ENCODE data around the gene ERBB4. TPM values are rescaled to one million over a fixed set of nuclear protein-coding genes. Genes with fewer than 3 reads are reported as not detected.

The ERBB4 gene
- total RNA-seq, 1 experiment from 2014 or later: 2.9 TPM

- BruUV-seq (replicated peaks): no TSS peak
- CTCF ChIA-PET: no interaction called here
Measured at GRCh38 chr2:212117926-212118325, 420.7 kb downstream of the ERBB4 start.

GRCh38 chr2:212114489-212114888 lies 424.1 kb downstream of the ERBB4 start:
- H3K27ac Mint-ChIP-seq (ENCODE audit: unreplicated experiment): no peak overlapping the region
- TF ChIP-seq, protein P1, sequence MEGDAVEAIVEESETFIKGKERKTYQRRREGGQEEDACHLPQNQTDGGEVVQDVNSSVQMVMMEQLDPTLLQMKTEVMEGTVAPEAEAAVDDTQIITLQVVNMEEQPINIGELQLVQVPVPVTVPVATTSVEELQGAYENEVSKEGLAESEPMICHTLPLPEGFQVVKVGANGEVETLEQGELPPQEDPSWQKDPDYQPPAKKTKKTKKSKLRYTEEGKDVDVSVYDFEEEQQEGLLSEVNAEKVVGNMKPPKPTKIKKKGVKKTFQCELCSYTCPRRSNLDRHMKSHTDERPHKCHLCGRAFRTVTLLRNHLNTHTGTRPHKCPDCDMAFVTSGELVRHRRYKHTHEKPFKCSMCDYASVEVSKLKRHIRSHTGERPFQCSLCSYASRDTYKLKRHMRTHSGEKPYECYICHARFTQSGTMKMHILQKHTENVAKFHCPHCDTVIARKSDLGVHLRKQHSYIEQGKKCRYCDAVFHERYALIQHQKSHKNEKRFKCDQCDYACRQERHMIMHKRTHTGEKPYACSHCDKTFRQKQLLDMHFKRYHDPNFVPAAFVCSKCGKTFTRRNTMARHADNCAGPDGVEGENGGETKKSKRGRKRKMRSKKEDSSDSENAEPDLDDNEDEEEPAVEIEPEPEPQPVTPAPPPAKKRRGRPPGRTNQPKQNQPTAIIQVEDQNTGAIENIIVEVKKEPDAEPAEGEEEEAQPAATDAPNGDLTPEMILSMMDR (IDR thresholded peaks at IDR 0.05; ENCODE audit: unreplicated experiment): no peak
- DNase-seq: no peak
- no peaks in the 10 kb centered on the region for H3K4me1 Mint-ChIP-seq (ENCODE audit: low read depth, unreplicated experiment)
- no peaks in the 10 kb centered on the region for H3K9me3 Mint-ChIP-seq (ENCODE audit: low read depth, unreplicated experiment)
- no peak overlapping the region for H3K4me3 Mint-ChIP-seq (ENCODE audit: low read depth, unreplicated experiment)
- no peaks in the 10 kb centered on the region for H3K27me3 Mint-ChIP-seq (ENCODE audit: unreplicated experiment)
- CTCF ChIA-PET: no interaction called here
- BruUV-seq (replicated peaks): no TSS peak
- intact Hi-C loops (cut with micrococcal nuclease; ENCODE audit: unreplicated experiment): no loop called here
- no peaks in the 10 kb centered on the region for H3K36me3 Mint-ChIP-seq (ENCODE audit: insufficient read depth, unreplicated experiment)

More at GRCh38 chr2:212117926-212118325, 420.7 kb downstream of the ERBB4 start:
- H3K4me1 Mint-ChIP-seq (ENCODE audit: low read depth, unreplicated experiment): no peaks in the 10 kb centered on the region
- H3K36me3 Mint-ChIP-seq (ENCODE audit: insufficient read depth, unreplicated experiment): no peaks in the 10 kb centered on the region
- no peak overlapping the region for H3K27ac Mint-ChIP-seq (ENCODE audit: unreplicated experiment)
- no peaks in the 10 kb centered on the region for H3K27me3 Mint-ChIP-seq (ENCODE audit: unreplicated experiment)
- H3K9me3 Mint-ChIP-seq (ENCODE audit: low read depth, unreplicated experiment): no peaks in the 10 kb centered on the region
- intact Hi-C loops (cut with micrococcal nuclease; ENCODE audit: unreplicated experiment): no loop called here
- DNase-seq: no peak
- TF ChIP-seq, protein P1 (IDR thresholded peaks at IDR 0.05; ENCODE audit: unreplicated experiment): no peak
- H3K4me3 Mint-ChIP-seq (ENCODE audit: low read depth, unreplicated experiment): no peak overlapping the region

GRCh38 chr2:212112401-212112800 lies 426.2 kb downstream of the ERBB4 start:
- TF ChIP-seq, protein P1 (IDR thresholded peaks at IDR 0.05; ENCODE audit: unreplicated experiment): no peak
- Mint-ChIP-seq H3K4me1 (ENCODE audit: low read depth, unreplicated experiment) (no peaks in the 10 kb centered on the region), H3K36me3 (ENCODE audit: insufficient read depth, unreplicated experiment) (no peaks in the 10 kb centered on the region), H3K9me3 (ENCODE audit: low read depth, unreplicated experiment) (no peaks in the 10 kb centered on the region), H3K27ac (ENCODE audit: unreplicated experiment) (no peak overlapping the region), H3K27me3 (ENCODE audit: unreplicated experiment) (no peaks in the 10 kb centered on the region), H3K4me3 (ENCODE audit: low read depth, unreplicated experiment) (no peak overlapping the region)
- no TSS peak for BruUV-seq (replicated peaks)
- DNase-seq: no peak
- CTCF ChIA-PET: no interaction called here
- intact Hi-C loops (cut with micrococcal nuclease; ENCODE audit: unreplicated experiment): no loop called here

- no TSS peak for BruUV-seq (replicated peaks)
- DNase-seq: no peak
- TF ChIP-seq, protein P1 (IDR thresholded peaks at IDR 0.05; ENCODE audit: unreplicated experiment): no peak
Measured at GRCh38 chr2:212109792-212110680, 428.6 kb downstream of the ERBB4 start.

More at GRCh38 chr2:212109792-212110680, 428.6 kb downstream of the ERBB4 start:
- intact Hi-C loops (cut with micrococcal nuclease; ENCODE audit: unreplicated experiment): no loop called here
- no peaks in the 10 kb centered on the region for H3K27me3 Mint-ChIP-seq (ENCODE audit: unreplicated experiment)
- no peak overlapping the region for H3K27ac Mint-ChIP-seq (ENCODE audit: unreplicated experiment)
- H3K9me3 Mint-ChIP-seq (ENCODE audit: low read depth, unreplicated experiment): peaks cover 6% of the 10 kb centered on the region
- CTCF ChIA-PET: no interaction called here
- no peak overlapping the region for H3K4me3 Mint-ChIP-seq (ENCODE audit: low read depth, unreplicated experiment)
- H3K36me3 Mint-ChIP-seq (ENCODE audit: insufficient read depth, unreplicated experiment): no peaks in the 10 kb centered on the region
- H3K4me1 Mint-ChIP-seq (ENCODE audit: low read depth, unreplicated experiment): no peaks in the 10 kb centered on the region

Data from Calu3 (cell line).